HCT116 (cell line): Measurements from ENCODE around the gene ZDHHC14. TPM values are rescaled to one million over a fixed set of nuclear protein-coding genes. Genes with fewer than 3 reads are reported as not detected.

Experiments used
- ATAC-seq: fragments of 200-7000 bp; cut with Tn5 transposase; 2 replicates; pipeline ENCODE4 v1.9.1; 2020; ENCODE audit warnings: mild to moderate bottlenecking, moderate library complexity
- BruUV-seq: library from RNA; stranded (reverse); fragments of 400-500 nt; replicated peaks from 2 replicates; lab custom pipeline; 2021; lab: Mats Ljungman, UMichigan
- CTCF ChIA-PET: fragments of 300-600 bp; sonication (Branson Sonifier 250); formaldehyde crosslinking; loops from one replicate; lab custom pipeline; 2021; ENCODE audit warnings: antibody characterized with exemption; lab: Charles Lee
- POLR2A ChIA-PET: fragments of 300-600, 350-600 bp; sonication (Branson Sonifier 250); formaldehyde crosslinking; loops from one replicate; lab custom pipeline; 2021; ENCODE audit warnings: antibody characterized with exemption; lab: Charles Lee
- RAD21 ChIA-PET, 2 experiments: fragments of 300-600 bp; sonication (Branson Sonifier 250); formaldehyde crosslinking; loops; one replicate each; lab custom pipeline; 2023; ENCODE audit warnings: low total read pairs in 2 of 2; ENCODE audit not compliant: uncharacterized antibody in 2 of 2, unreplicated experiment in 2 of 2, low non-redundant PET in 1 of 2; lab: Charles Lee
- DNase-seq: peaks from one replicate; pipeline ENCODE4 v3.0.0-alpha.2; 2010; ENCODE audit warnings: low read depth, low spot score
- H2AFZ ChIP-seq: fragments of 200-600 bp; shearing (Covaris generic), sonication (generic); 2 replicates; pipeline ENCODE4 v1.6.1; 2017; ENCODE audit warnings: low read depth, mixed run types, mixed read lengths, antibody characterized with exemption, low read length; ENCODE audit not compliant: poor library complexity, severe bottlenecking
- H3K27ac ChIP-seq: 2 replicates; pipeline ENCODE4 v1.5.1; 2012; ENCODE audit warnings: low read depth, low read length
- H3K27me3 ChIP-seq: fragments of 200-600 bp; sonication (generic); 2 replicates; pipeline ENCODE4 v1.6.1; 2016; ENCODE audit warnings: mixed run types, low read length, mixed read lengths; ENCODE audit not compliant: insufficient read depth
- H3K36me3 ChIP-seq, 2 experiments: fragments of 200-500 bp in 1 of 2; fragments of 200-600 bp in 1 of 2; sonication (Bioruptor generic) in 1 of 2; sonication (generic) in 1 of 2; 2 replicates each; pipeline versions ENCODE4 v1.5.1 to v1.6.1; 2014 to 2016; ENCODE audit warnings: low read length in 2 of 2, inconsistent platforms in 1 of 2, mixed read lengths in 1 of 2, mixed run types in 1 of 2; ENCODE audit not compliant: insufficient read depth in 2 of 2, control insufficient read depth in 1 of 2
- H3K4me1 ChIP-seq, 2 experiments: fragments of 200-600 bp in 1 of 2; sonication (generic) in 1 of 2; 2 replicates each; pipeline versions ENCODE4 v1.5.1 to v1.6.1; 2012 to 2017; ENCODE audit warnings: low read length in 2 of 2, inconsistent platforms in 1 of 2, mild to moderate bottlenecking in 1 of 2, mixed read lengths in 1 of 2, mixed run types in 1 of 2, moderate library complexity in 1 of 2; ENCODE audit not compliant: insufficient read depth in 2 of 2, control insufficient read depth in 1 of 2
- H3K4me2 ChIP-seq: fragments of 200-600 bp; sonication (generic); 2 replicates; pipeline ENCODE4 v1.6.1; 2017; ENCODE audit warnings: mixed run types, low read length, mixed read lengths
- H3K4me3 ChIP-seq, 2 experiments: fragments of 200-600 bp in 1 of 2; sonication (generic) in 1 of 2; replicated peaks in 1 of 2; 2 replicates each; pipeline ENCODE4 v1.5.1; 2011 to 2016; ENCODE audit warnings: low read length in 2 of 2, control low read depth in 1 of 2, low read depth in 1 of 2, mild to moderate bottlenecking in 1 of 2, mixed read lengths in 1 of 2, mixed run types in 1 of 2
- H3K79me2 ChIP-seq: fragments of 200-600 bp; sonication (generic); 2 replicates; pipeline ENCODE4 v1.6.1; 2017; ENCODE audit warnings: mild to moderate bottlenecking, mixed run types, low read length, moderate library complexity, mixed read lengths; ENCODE audit not compliant: insufficient read depth
- H3K9ac ChIP-seq: fragments of 200-600 bp; sonication (generic); 2 replicates; pipeline ENCODE4 v1.6.1; 2016; ENCODE audit warnings: low read length, mixed read lengths
- H3K9me2 ChIP-seq: fragments of 200-600 bp; sonication (generic), shearing (Covaris generic); 2 replicates; pipeline ENCODE4 v1.6.1; 2017; ENCODE audit warnings: mixed run types, mild to moderate bottlenecking, moderate library complexity; ENCODE audit not compliant: insufficient read depth
- H3K9me3 ChIP-seq, 2 experiments: fragments of 200-500 bp in 1 of 2; fragments of 200-600 bp in 1 of 2; sonication (Bioruptor generic) in 1 of 2; sonication (generic) in 1 of 2; 2 replicates each; pipeline ENCODE4 v1.6.1; 2014 to 2017; ENCODE audit warnings: low read length in 2 of 2, mixed read lengths in 2 of 2, inconsistent platforms in 1 of 2, low read depth in 1 of 2, mild to moderate bottlenecking in 1 of 2, mixed run types in 1 of 2, moderate library complexity in 1 of 2; ENCODE audit not compliant: control insufficient read depth in 1 of 2, insufficient read depth in 1 of 2
- H4K20me1 ChIP-seq: fragments of 200-600 bp; sonication (generic), shearing (Covaris generic); 2 replicates; pipeline ENCODE4 v1.6.1; 2017; ENCODE audit warnings: mixed run types, mild to moderate bottlenecking, moderate library complexity; ENCODE audit not compliant: insufficient read depth
- CTCF ChIP-seq, 3 experiments: fragments of 200-600 bp in 1 of 3; sonication (generic) in 1 of 3; IDR thresholded peaks in 2 of 3; conservative IDR thresholded peaks in 1 of 3; 2 replicates each; pipeline ENCODE4 v1.5.1; 2012 to 2017; ENCODE audit warnings: low read depth in 2 of 3, low read length in 2 of 3, antibody characterized with exemption in 1 of 3, borderline replicate concordance in 1 of 3, control low read depth in 1 of 3, mild to moderate bottlenecking in 1 of 3, mixed read lengths in 1 of 3, mixed run types in 1 of 3, moderate library complexity in 1 of 3; ENCODE audit not compliant: insufficient read depth in 1 of 3
- RAD21 ChIP-seq: IDR thresholded peaks from 2 replicates; pipeline ENCODE4 v1.6.1; 2012; ENCODE audit warnings: low read depth, mild to moderate bottlenecking
- SRF ChIP-seq: IDR thresholded peaks from 2 replicates; pipeline ENCODE4 v1.6.1; 2012; ENCODE audit warnings: low read depth
- YY1 ChIP-seq: IDR thresholded peaks from 2 replicates; pipeline ENCODE4 v1.6.1; 2011; ENCODE audit warnings: low read length, low read depth, moderate library complexity, mild to moderate bottlenecking; ENCODE audit not compliant: insufficient replicate concordance; ENCODE audit errors: extremely low read depth
- intact Hi-C: fragments of 100-400 bp; cut with micrococcal nuclease; formaldehyde crosslinking; loops from 2 replicates; pipeline ENCODE4 v1.10.0; 2022
- total RNA-seq: library from RNA; stranded (reverse); gene quantifications from one replicate; pipeline ENCODE4 v1.2.1, GENCODE V29; 2021; ENCODE audit not compliant: unreplicated experiment

Gene ZDHHC14
- total RNA-seq, 1 experiment from 2014 or later: 5.3 TPM

- CTCF ChIA-PET: no interaction called here
- DNase-seq (no peak), ATAC-seq (peak; percentile 66)
- H3K9me3 ChIP-seq: no peaks in the 10 kb centered on the region
- RAD21 ChIA-PET: no interaction called here
- BruUV-seq: no TSS peak
- no peak overlapping the region for H3K9ac ChIP-seq
- H3K9me2 ChIP-seq: no peaks in the 10 kb centered on the region
- no peak overlapping the region for H3K4me3 ChIP-seq
- no peak overlapping the region for H3K4me2 ChIP-seq
- peaks cover 0 to 5% of the 10 kb centered on the region in 2 experiments; a peak in 1 of 4 replicates for H3K4me1 ChIP-seq
- POLR2A ChIA-PET: no interaction called here
- H3K27ac ChIP-seq: no peak overlapping the region
- no peaks in the 10 kb centered on the region for H3K36me3 ChIP-seq
- TF ChIP-seq CTCF (IDR thresholded peaks at IDR 0.05 in 2 of 3, conservative IDR thresholded peaks at IDR 0.05 in 1 of 3; ENCODE audit: borderline replicate concordance in 1 of 3, insufficient read depth in 1 of 3, low read depth in 2 of 3, low read length in 2 of 3) (peak in 2 of 3 experiments; percentile 6 to 11; a peak in 1 of 6 replicates), RAD21 (peak; percentile 40), YY1 (no peak)
- intact Hi-C loops: no loop called here
- H2AFZ ChIP-seq: no peak overlapping the region
- no peaks in the 10 kb centered on the region for H4K20me1 ChIP-seq
- no peaks in the 10 kb centered on the region for H3K79me2 ChIP-seq
- no peaks in the 10 kb centered on the region for H3K27me3 ChIP-seq
Measured at GRCh38 chr6:157714153-157714490, 333.1 kb downstream of the ZDHHC14 start.

DNA sequence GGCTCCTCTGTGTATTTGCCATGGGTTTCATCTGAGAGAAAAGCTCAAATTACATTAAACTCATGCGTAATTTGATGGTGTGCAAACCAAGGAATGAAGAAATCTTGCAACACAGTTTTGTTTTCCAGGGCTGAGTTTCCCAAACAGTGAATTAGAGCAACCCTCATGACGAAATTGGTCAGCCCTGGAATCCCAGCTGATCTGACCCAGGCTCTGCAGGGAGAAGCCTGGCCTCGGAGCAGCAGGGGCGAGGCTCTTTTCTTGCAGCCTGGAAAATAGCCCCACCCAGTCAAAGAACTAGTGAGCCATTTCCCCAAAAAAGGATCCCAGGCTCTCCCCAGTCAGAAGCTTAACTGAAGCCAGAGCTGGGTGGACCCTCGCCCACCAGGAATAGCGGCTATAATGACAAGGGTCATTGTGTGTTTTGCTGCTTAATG, 334.8 kb downstream of the ZDHHC14 start:
- Histone ChIP-seq H4K20me1 (no peaks in the 10 kb centered on the region), H3K27ac (no peak overlapping the region), H3K9me2 (no peaks in the 10 kb centered on the region), H3K4me1 (peaks cover 0 to 1% of the 10 kb centered on the region in 2 experiments; a peak in 1 of 4 replicates), H3K4me2 (no peak overlapping the region), H3K36me3 (no peaks in the 10 kb centered on the region), H3K4me3 (no peak overlapping the region), H3K79me2 (no peaks in the 10 kb centered on the region), H3K9ac (no peak overlapping the region), H3K27me3 (no peaks in the 10 kb centered on the region), H2AFZ (no peak overlapping the region)
- DNase-seq (no peak), ATAC-seq (no peak)
- no TSS peak for BruUV-seq
- ChIA-PET RAD21 (no interaction called here), CTCF (no interaction called here), POLR2A (no interaction called here)
- intact Hi-C loops: no loop called here
- TF ChIP-seq RAD21 (no peak), SRF (no peak)
- TF ChIP-seq, all 23 proteins: peak for 0
- no peaks in the 10 kb centered on the region for H3K9me3 ChIP-seq
